Esophagus squamous epithelium (tissue), 4 donors: ENCODE measurements around the gene ALG9.

ENCODE experiments used
- POLR2A ChIP-seq, 4 donors: fragments of 450-650 bp; IDR thresholded peaks; one replicate each; pipeline ENCODE4 v1.6.1; 2017; ENCODE audit warnings: antibody characterized with exemption in 4 of 4, mild to moderate bottlenecking in 4 of 4, moderate library complexity in 3 of 4
- TF ChIP-seq, protein P1 (sequence below), 6 experiments: fragments of 450-650 bp in 4 of 6; fragments of 200-600 bp in 2 of 6; sonication (generic) in 2 of 6; IDR thresholded peaks; one replicate each; pipeline ENCODE4 v1.5.1; 2016 to 2019; ENCODE audit warnings: antibody characterized with exemption in 6 of 6, mild to moderate bottlenecking in 4 of 6, moderate library complexity in 4 of 6

DNA sequence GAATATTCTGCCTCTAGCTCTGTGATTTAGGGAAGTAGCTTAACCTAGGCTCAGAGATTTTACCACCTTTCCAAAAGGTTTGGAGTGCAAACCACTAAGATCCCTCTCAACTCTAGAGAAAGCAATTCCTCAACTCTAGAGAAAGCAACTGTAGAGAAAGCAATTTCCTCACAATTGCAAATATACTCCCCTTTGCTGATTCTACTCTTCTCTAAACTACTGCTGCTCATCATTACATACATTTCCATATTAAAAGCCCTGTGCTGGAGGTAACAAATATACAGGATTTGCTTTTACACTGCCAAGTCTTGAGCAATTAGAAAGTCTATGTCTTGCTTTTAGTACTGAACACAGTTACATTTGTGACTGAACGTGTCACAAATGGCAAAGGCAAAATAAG, 48.2 kb downstream of the ALG9 start:
- TF ChIP-seq, protein P1, sequence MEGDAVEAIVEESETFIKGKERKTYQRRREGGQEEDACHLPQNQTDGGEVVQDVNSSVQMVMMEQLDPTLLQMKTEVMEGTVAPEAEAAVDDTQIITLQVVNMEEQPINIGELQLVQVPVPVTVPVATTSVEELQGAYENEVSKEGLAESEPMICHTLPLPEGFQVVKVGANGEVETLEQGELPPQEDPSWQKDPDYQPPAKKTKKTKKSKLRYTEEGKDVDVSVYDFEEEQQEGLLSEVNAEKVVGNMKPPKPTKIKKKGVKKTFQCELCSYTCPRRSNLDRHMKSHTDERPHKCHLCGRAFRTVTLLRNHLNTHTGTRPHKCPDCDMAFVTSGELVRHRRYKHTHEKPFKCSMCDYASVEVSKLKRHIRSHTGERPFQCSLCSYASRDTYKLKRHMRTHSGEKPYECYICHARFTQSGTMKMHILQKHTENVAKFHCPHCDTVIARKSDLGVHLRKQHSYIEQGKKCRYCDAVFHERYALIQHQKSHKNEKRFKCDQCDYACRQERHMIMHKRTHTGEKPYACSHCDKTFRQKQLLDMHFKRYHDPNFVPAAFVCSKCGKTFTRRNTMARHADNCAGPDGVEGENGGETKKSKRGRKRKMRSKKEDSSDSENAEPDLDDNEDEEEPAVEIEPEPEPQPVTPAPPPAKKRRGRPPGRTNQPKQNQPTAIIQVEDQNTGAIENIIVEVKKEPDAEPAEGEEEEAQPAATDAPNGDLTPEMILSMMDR (IDR thresholded peaks at IDR 0.05): no peak
- TF ChIP-seq POLR2A (IDR thresholded peaks at IDR 0.05): no peak
